GM12878 (cell line): ENCODE results near the gene GRIK1.

Experiments used
- CREM ChIP-seq: IDR thresholded peaks from 2 replicates; pipeline ENCODE4 v1.6.1; 2014; ENCODE audit warnings: antibody characterized with exemption, low read depth
- DPF2 ChIP-seq: fragments of 450-650 bp; IDR thresholded peaks from 2 replicates; pipeline ENCODE4 v1.6.1; 2017; ENCODE audit warnings: mild to moderate bottlenecking
- EZH2 ChIP-seq: IDR thresholded peaks from 2 replicates; pipeline ENCODE4 v1.6.1; 2012; ENCODE audit warnings: low read depth, mild to moderate bottlenecking, control low read depth, inconsistent platforms, low read length, borderline replicate concordance; ENCODE audit not compliant: control insufficient read depth
- JUND ChIP-seq: IDR thresholded peaks from 2 replicates; pipeline ENCODE4 v1.6.1; 2012; ENCODE audit warnings: low read depth, mild to moderate bottlenecking, low read length, improper control_type of control experiment, moderate library complexity
- NFIC ChIP-seq: IDR thresholded peaks from 2 replicates; pipeline ENCODE4 v1.6.1; 2012; ENCODE audit warnings: low read depth, mild to moderate bottlenecking, inconsistent platforms, low read length, moderate library complexity
- PAX5 ChIP-seq: IDR thresholded peaks from 2 replicates; pipeline ENCODE4 v1.6.1; 2011; ENCODE audit warnings: low read depth, low read length, borderline replicate concordance
- POLR2A ChIP-seq: IDR thresholded peaks from 2 replicates; pipeline ENCODE4 v1.6.1; 2011; ENCODE audit warnings: low read depth, mild to moderate bottlenecking, low read length
- YBX1 ChIP-seq: fragments of 450-650 bp; IDR thresholded peaks from 2 replicates; pipeline ENCODE4 v1.6.1; 2016; ENCODE audit warnings: antibody characterized with exemption
- YY1 ChIP-seq: IDR thresholded peaks from 2 replicates; pipeline ENCODE4 v1.6.1; 2011; ENCODE audit warnings: low read depth, mild to moderate bottlenecking, low read length
- ZSCAN29 ChIP-seq: fragments of 450-650 bp; IDR thresholded peaks from 2 replicates; pipeline ENCODE4 v1.6.1; 2017; ENCODE audit warnings: mild to moderate bottlenecking, moderate library complexity
- TF ChIP-seq, protein P1 (sequence below), 3 experiments: IDR thresholded peaks in 2 of 3; conservative IDR thresholded peaks in 1 of 3; 2 replicates each; pipeline ENCODE4 v1.5.1; 2011; ENCODE audit warnings: low read depth in 3 of 3, low read length in 3 of 3, mild to moderate bottlenecking in 3 of 3, control low read depth in 2 of 3, moderate library complexity in 2 of 3, inconsistent platforms in 1 of 3, mixed read lengths in 1 of 3; ENCODE audit not compliant: control insufficient read depth in 2 of 3, insufficient read depth in 1 of 3; ENCODE audit errors: extremely low read depth in 1 of 3
- TF ChIP-seq, protein P2 (sequence below): IDR thresholded peaks from 2 replicates; pipeline ENCODE4 v1.6.1; 2012; ENCODE audit warnings: low read length, inconsistent platforms

DNA sequence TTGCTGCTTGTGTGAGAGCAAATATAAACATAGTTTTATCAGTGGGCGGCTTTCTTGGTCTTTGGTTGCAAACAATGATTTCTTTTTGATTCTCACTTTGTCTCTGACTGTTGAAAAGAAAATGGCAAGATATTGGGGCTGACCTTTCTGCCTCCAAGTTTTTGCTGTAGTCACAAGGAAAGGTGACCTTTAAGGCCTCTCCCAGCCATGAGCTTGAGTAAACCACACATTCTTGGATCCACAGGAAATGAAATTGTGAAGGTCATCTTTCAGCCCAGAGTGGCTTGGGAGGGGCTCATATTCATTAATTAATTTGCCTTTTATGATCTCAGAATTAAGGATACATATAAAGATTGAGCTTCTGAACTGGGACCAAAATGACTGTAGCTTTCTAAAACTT, 399.5 kb downstream of the GRIK1 start:
- TF ChIP-seq, protein P1, sequence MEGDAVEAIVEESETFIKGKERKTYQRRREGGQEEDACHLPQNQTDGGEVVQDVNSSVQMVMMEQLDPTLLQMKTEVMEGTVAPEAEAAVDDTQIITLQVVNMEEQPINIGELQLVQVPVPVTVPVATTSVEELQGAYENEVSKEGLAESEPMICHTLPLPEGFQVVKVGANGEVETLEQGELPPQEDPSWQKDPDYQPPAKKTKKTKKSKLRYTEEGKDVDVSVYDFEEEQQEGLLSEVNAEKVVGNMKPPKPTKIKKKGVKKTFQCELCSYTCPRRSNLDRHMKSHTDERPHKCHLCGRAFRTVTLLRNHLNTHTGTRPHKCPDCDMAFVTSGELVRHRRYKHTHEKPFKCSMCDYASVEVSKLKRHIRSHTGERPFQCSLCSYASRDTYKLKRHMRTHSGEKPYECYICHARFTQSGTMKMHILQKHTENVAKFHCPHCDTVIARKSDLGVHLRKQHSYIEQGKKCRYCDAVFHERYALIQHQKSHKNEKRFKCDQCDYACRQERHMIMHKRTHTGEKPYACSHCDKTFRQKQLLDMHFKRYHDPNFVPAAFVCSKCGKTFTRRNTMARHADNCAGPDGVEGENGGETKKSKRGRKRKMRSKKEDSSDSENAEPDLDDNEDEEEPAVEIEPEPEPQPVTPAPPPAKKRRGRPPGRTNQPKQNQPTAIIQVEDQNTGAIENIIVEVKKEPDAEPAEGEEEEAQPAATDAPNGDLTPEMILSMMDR (IDR thresholded peaks at IDR 0.05 in 2 of 3, conservative IDR thresholded peaks at IDR 0.05 in 1 of 3; ENCODE audit: control insufficient read depth in 2 of 3, extremely low read depth in 1 of 3, insufficient read depth in 1 of 3, low read depth in 3 of 3, low read length in 3 of 3): no peak
- TF ChIP-seq PAX5 (no peak), POLR2A (no peak), YBX1 (no peak), NFIC (no peak), CREM (no peak), EZH2 (no peak), YY1 (no peak), ZSCAN29 (no peak), JUND (no peak), DPF2 (no peak)
- TF ChIP-seq, protein P2, sequence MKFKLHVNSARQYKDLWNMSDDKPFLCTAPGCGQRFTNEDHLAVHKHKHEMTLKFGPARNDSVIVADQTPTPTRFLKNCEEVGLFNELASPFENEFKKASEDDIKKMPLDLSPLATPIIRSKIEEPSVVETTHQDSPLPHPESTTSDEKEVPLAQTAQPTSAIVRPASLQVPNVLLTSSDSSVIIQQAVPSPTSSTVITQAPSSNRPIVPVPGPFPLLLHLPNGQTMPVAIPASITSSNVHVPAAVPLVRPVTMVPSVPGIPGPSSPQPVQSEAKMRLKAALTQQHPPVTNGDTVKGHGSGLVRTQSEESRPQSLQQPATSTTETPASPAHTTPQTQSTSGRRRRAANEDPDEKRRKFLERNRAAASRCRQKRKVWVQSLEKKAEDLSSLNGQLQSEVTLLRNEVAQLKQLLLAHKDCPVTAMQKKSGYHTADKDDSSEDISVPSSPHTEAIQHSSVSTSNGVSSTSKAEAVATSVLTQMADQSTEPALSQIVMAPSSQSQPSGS: no peak
